Ovary (tissue), 3 donors: Measurements from ENCODE around the gene TRABD.

Experiments used
- EP300 ChIP-seq: sonication (generic); formaldehyde crosslinking; IDR thresholded peaks from one replicate; pipeline ENCODE4 v1.6.1; 2017; ENCODE audit warnings: antibody characterized with exemption
- POLR2A ChIP-seq: fragments of 450-650 bp; IDR thresholded peaks from one replicate; pipeline ENCODE4 v1.6.1; 2017; ENCODE audit warnings: antibody characterized with exemption, mild to moderate bottlenecking, moderate library complexity
- TF ChIP-seq, protein P1 (sequence below), 3 donors: fragments of 450-650 bp in 2 of 3; fragments of 200-600 bp in 1 of 3; IDR thresholded peaks; one replicate each; pipeline versions ENCODE4 v1.5.1 to v1.8.0; 2016 to 2022; ENCODE audit warnings: antibody characterized with exemption in 3 of 3, mild to moderate bottlenecking in 1 of 3
- donor health status: DM: no; HTN: no; CAD: no.

DNA sequence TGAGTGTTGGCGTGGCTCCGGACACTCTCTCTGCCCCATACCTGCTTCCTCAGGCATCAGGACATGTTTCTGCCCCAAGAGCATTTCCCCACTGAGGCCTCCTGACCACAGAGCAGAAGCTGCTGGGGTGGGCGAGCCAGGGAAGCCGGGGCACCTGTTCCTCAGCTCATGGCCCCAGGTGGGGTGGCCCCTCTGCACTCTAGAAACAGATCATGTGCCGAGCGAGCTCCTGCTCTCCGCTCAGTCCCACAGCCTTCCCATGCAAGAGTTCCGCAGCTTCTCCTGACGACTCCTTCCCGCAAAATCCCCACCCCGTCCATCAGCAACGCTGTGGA, 37.6 kb upstream of the TRABD start:
- TF ChIP-seq, protein P1, sequence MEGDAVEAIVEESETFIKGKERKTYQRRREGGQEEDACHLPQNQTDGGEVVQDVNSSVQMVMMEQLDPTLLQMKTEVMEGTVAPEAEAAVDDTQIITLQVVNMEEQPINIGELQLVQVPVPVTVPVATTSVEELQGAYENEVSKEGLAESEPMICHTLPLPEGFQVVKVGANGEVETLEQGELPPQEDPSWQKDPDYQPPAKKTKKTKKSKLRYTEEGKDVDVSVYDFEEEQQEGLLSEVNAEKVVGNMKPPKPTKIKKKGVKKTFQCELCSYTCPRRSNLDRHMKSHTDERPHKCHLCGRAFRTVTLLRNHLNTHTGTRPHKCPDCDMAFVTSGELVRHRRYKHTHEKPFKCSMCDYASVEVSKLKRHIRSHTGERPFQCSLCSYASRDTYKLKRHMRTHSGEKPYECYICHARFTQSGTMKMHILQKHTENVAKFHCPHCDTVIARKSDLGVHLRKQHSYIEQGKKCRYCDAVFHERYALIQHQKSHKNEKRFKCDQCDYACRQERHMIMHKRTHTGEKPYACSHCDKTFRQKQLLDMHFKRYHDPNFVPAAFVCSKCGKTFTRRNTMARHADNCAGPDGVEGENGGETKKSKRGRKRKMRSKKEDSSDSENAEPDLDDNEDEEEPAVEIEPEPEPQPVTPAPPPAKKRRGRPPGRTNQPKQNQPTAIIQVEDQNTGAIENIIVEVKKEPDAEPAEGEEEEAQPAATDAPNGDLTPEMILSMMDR (IDR thresholded peaks at IDR 0.05): no peak
- TF ChIP-seq POLR2A (no peak), EP300 (no peak)
